Inferior parietal cortex (tissue), 1 donor: ENCODE measurements around the gene ALPL.

Source experiments
- DNase-seq: peaks from one replicate; pipeline ENCODE4 v3.0.0-alpha.2; 2016; ENCODE audit errors: extremely low spot score

Gene ALPL

DNA sequence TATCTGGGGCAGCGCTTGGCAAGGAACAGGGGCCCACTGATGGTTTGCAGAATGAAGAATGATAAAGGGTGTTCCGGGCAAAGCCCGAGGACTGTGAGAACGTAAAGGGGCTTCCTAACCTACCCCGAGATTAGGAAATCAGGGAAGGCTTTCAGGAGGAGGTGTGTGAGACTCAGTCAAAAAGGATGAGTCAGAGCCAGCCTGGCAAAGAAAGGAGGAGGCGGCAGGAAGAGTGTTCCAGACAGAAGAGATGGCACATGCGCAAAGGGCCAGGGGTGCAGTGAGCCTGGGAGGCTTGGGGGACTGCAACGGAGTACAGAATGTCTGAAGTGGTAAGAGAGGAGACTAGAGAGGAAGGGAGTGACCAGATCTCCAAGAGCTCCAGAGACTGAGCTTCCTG lies 89.7 kb downstream of the ALPL start:
- DNase-seq, result no peak

GRCh38 chr1:21599402-21599801 lies 90.2 kb downstream of the ALPL start:
- no peak for DNase-seq

DNA sequence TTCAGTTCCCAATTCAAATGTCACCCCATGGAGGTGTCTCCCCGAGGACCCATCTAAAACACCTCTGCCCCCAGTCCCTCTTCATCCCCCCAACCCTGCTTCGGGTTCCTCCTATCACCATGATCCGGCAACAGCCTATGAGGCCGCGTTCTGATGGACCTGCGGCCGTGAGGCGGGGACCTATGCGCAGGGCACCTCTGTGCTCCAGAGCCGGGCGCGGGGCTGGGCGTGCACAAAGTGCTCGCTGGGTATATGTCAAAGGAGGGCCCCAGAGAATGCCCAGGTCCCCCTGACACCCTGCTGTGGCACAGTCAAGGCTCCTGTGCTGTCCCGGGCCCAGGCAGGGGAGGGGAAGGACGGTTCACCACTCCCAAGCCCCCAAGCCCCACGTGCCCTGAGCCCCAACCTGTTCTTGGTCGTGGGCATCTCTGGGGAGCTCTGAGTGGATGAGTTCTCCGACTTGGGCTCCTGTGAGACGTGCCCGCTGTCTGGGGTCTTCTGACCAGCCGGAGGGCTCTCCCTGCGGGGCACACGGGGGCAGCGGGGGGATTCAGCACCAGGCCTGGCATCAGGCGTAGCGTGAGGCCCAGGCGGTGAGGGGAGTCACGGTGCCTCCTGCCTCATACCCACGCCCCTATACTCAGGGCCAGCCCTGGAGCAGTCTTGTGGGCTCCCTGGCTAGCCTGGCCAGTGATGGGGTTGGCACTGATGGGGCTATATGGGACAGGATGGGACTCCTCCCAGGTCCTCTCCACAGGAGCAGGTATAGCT lies 92.2 kb downstream of the ALPL start:
- DNase-seq, result no peak

DNA sequence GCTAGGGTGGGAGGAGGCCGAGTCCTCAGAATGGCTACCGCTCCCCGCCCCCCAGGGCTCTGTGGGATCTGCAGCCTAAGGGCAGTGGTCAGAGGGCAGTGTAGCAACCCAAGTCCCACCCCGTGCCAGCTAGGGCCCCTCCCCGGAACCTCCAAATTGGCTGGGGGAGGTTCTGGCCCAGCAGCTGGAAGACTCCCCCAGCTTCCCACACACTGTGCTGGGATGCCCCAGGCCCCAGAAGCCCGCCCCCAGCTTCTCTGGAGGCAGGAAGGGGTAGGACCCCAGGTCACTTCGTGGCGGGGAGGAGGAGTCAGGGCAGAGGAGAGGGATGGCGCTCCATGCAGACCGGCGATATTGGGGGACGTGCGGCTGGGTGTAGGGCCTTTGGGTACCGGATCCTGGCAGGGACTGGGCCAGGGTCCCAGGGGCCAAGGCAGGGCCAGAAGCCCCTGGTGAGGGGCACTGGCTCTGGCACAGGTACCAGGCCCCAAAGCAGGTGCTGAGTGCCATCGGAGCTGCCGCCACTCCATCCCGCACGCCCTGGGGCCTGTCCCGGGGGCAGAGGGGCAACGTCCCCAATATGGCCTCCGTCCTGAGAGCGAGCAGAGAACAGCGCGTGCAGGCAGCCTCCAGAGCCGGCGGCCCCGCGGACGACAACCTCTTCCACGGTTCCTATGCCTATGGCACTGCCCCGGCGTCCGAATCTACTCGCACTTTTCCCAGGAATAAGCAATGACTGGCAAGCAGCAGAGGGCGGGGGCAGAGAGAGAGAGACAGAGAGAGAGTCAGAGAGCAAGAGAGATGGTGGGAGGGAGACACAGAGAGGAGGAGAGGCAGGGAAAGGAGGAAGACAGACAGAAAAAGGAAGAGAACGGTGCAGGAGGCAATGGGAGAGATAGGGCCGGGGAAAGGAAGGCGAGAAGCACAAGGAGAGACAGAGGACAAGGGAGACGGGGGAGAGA lies 94.2 kb downstream of the ALPL start:
- no peak for DNase-seq

GRCh38 chr1:21604208-21604957 lies 95.2 kb downstream of the ALPL start:
- no peak for DNase-seq

DNA sequence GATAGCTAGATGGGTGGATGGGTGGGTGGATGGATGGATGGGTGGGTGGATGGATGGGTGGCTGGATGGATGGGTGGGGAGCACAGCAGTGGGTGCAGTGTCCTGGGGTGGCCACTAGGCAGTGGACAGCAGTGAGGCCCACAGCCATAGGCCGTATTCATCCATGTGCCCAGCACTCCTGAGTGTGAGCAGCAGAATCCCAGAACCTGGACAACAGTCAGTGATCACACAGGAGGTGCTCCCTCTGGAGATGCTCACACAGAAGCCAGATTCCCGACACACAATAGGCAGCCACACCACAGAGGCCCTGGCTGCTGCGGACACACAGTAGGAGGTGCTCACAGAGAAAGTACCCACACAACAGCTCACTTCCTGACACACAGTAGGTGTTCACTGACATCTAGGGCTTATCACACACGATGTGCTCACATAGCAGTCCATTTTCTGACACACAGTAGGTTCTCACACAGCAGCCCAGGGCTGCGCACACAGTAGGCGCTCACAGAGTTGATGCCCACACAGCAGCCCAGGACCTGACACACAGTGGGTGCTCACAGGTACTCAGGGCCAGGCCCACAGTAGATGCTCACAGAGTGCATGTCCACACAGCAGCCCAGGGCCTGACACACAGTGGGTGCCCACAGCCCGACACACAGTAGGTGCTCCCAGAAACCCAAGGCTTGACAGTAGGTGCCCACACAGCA lies 95.9 kb downstream of the ALPL start:
- no peak for DNase-seq

DNA sequence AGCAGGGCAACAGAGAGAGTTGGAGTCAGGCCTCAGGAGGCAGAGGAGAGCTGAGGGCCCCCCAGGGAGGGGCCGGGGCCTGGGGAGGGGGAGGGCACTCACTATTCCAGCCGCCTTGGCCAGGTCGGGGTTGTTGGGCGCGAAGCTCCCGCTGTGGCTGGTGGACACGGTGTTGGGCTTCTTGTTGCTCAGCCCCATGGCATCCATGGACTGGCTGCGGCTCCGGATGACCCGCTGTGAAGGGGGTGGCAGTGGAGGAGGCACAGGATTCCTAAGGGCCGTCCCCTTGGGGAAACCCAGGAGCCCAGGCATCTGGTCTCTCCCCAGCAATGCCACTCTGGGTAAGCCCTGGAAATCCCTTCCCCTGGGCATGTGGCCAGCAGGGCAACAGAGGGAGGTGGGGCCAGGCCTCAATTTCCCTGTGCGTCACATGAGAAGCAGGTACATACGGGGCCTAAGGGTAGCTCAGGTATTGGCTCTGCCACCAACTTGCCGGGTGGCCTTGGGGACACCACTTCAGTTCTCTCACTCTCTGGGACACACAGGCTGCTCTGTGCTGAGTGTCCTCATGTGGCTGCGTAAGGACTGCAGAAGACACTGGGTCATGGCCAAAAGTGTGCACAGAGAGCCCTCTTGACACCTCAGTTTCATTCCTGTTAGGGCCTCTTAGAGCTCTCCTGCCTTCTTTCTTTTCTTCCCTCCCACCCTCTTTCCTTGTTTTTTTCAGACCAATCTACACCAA lies 96.9 kb downstream of the ALPL start:
- DNase-seq, result no peak

- peak; percentile 56 for DNase-seq
Measured at GRCh38 chr1:21607549-21608529, 98.6 kb downstream of the ALPL start.

- DNase-seq, result no peak
Measured at GRCh38 chr1:21608798-21609197, 99.6 kb downstream of the ALPL start.

GRCh38 chr1:21610027-21610426 lies 100.8 kb downstream of the ALPL start:
- no peak for DNase-seq

GRCh38 chr1:21610989-21611785 lies 102.0 kb downstream of the ALPL start:
- DNase-seq, result no peak

GRCh38 chr1:21612057-21612456 lies 102.8 kb downstream of the ALPL start:
- DNase-seq, result no peak

DNA sequence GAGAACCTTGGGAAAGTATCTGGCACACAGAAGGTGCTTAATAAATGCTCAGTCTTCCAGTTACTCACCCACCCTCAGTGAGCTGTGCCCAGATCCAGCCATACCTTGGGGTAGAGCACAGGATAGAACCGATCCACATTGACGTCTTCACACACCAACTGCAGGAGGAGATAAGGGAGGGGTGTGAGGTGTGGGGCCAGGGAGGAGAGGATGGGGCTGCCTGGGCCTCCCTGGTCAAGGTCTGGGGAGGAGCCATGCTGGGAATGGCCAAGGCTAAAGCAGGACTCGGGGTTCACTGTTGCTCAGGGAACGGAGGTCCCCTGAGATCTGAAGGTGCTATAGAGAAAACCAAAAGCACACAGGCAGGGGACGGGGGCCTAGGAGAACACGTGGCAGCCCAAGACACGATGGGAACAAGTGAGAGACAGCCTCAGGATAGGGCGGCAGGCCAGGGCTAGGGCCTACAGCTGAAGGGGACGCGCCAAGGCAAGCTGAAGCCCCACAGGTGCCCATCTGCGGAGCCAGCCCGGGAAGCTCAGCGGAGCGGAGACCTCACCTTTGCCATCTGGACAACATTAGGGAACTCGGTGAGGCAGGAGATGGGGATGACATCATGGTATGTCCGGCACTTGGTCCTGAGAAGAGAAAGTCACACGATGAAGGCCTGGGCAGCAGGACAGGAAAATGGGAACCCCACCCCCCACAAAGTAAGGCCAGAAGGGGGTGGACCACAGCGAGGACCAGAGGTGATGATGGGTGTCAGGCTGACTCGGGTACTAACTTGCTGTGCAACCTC lies 104.0 kb downstream of the ALPL start:
- no peak for DNase-seq

DNA sequence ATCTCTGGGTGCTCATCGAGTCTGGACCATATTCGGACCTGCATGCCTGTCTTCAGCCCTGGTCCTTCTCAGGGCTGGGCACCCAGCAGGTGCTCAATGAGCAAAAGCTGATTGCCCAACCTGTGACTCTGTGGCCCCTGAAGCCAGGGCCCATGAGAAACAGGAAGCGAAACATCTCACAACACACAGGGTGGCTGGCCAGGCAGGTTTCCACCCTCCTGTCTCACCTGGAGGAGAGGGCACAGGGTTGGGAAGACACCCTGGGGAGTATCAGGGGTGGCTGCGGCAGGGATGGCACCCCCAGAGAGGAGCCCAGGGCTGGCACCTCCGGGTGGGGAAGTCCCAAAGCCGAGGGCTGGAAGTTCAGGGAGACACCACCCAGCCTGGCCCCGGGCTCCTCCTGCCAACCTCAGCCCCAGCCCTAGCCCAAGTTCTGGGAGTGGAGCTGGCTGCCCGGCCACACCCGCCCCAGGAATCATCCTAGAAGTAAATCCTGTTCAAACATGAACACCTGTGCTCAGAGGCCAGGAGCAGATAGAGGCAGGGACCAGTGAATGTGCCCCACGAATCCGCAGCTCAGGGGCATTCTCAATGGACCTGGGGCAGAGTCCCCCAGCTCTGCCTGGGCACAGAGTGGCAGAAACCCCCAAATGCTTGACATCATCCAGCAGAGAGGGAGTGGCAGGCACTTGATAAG lies 105.3 kb downstream of the ALPL start:
- no peak for DNase-seq

DNA sequence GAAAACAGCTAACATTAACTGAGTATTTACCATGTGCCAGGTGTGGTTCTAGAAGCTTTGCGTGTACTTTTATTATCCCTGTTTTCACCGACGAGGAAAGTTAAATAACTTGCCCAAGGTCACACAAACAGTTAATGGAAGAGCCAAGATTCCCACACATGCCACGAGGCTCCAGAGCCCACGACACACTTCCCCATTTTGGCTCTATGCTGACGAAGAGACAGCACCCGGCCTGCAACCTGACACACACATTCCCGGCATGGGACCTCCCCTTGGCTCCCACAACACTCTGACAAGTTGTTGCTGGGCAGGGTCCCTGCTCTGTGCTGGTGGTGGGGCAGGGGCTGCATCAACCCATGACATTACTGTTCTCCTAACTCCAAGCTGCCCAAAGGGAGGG lies 107.1 kb downstream of the ALPL start:
- no peak for DNase-seq

GRCh38 chr1:21617126-21617738 lies 108.0 kb downstream of the ALPL start:
- DNase-seq, result no peak

GRCh38 chr1:21618059-21618458 lies 108.8 kb downstream of the ALPL start:
- DNase-seq, result no peak
